Fibroblast of lung (primary cell): Measurements from ENCODE around the gene MDN1. TPM values are rescaled to one million over a fixed set of nuclear protein-coding genes. Genes with fewer than 3 reads are reported as not detected.
A peak's percentile ranks its signal among the peaks of the same experiment; 100 is the strongest.

ENCODE experiments used
- DNase-seq, 2 donors: peaks; one replicate each; pipeline versions ENCODE4 v3.0.0 to v3.0.0-alpha.2; 2010; ENCODE audit warnings: low read depth in 2 of 2
- H2AFZ ChIP-seq: 2 replicates; pipeline ENCODE4 v1.5.1; 2012; ENCODE audit warnings: low read length, control low read depth, inconsistent platforms
- H3K27ac ChIP-seq: 2 replicates; pipeline ENCODE4 v1.5.1; 2011; ENCODE audit warnings: low read length, control low read depth; ENCODE audit not compliant: insufficient read depth
- H3K27me3 ChIP-seq: 2 replicates; pipeline ENCODE4 v1.5.1; 2011; ENCODE audit warnings: mild to moderate bottlenecking, low read length; ENCODE audit not compliant: control insufficient read depth, insufficient read depth
- H3K36me3 ChIP-seq: 2 replicates; pipeline ENCODE4 v1.5.1; 2011; ENCODE audit warnings: low read length; ENCODE audit not compliant: control insufficient read depth, insufficient read depth
- H3K4me1 ChIP-seq: 2 replicates; pipeline ENCODE4 v1.5.1; 2011; ENCODE audit warnings: low read length; ENCODE audit not compliant: control insufficient read depth, insufficient read depth; ENCODE audit errors: extremely low read depth
- H3K4me2 ChIP-seq: 2 replicates; pipeline ENCODE4 v1.5.1; 2011; ENCODE audit warnings: low read length, control low read depth; ENCODE audit not compliant: insufficient read depth; ENCODE audit errors: extremely low read depth
- H3K4me3 ChIP-seq, 4 experiments: fragments of 200-600 bp in 1 of 4; sonication (generic) in 1 of 4; replicated peaks in 1 of 4; 2 replicates each; pipeline ENCODE4 v1.5.1; 2011 to 2016; ENCODE audit warnings: low read length in 4 of 4, low read depth in 3 of 4, mild to moderate bottlenecking in 3 of 4, control low read depth in 2 of 4, inconsistent platforms in 1 of 4, mixed read lengths in 1 of 4; ENCODE audit not compliant: insufficient read depth in 1 of 4; ENCODE audit errors: control extremely low read depth in 1 of 4
- H3K79me2 ChIP-seq: 2 replicates; pipeline ENCODE4 v1.5.1; 2012; ENCODE audit warnings: mild to moderate bottlenecking, low read length, inconsistent platforms; ENCODE audit not compliant: control insufficient read depth, insufficient read depth
- H3K9ac ChIP-seq: 2 replicates; pipeline ENCODE4 v1.5.1; 2011; ENCODE audit warnings: mild to moderate bottlenecking, low read length, control low read depth; ENCODE audit not compliant: insufficient read depth
- H3K9me3 ChIP-seq: 2 replicates; pipeline ENCODE4 v1.5.1; 2012; ENCODE audit warnings: low read depth, low read length; ENCODE audit not compliant: control insufficient read depth, insufficient read depth
- H4K20me1 ChIP-seq: 2 replicates; pipeline ENCODE4 v1.5.1; 2011; ENCODE audit warnings: low read length; ENCODE audit not compliant: control insufficient read depth, insufficient read depth; ENCODE audit errors: extremely low read depth
- CTCF ChIP-seq, 2 donors: IDR thresholded peaks in 1 of 2; conservative IDR thresholded peaks in 1 of 2; 1 replicate in 1 of 2; 2 replicates in 1 of 2; pipeline ENCODE4 v1.5.1; 2011 to 2012; ENCODE audit warnings: low read length in 2 of 2, control low read depth in 1 of 2, inconsistent platforms in 1 of 2, low read depth in 1 of 2, mild to moderate bottlenecking in 1 of 2
- EZH2 ChIP-seq: IDR thresholded peaks from 2 replicates; pipeline ENCODE4 v1.5.1; 2012; ENCODE audit warnings: low read length, control low read depth, mild to moderate bottlenecking; ENCODE audit errors: missing control alignments
- polyA plus RNA-seq, 2 donors: library from polyadenylated mRNA; depleted of rRNA in 1 of 2; stranded (reverse) in 1 of 2; unstranded in 1 of 2; fragments of >200 nt; gene quantifications; 2 replicates each; pipeline ENCODE4 v1.2.1, GENCODE V29; 2011 to 2012; ENCODE audit warnings: missing spikeins in 1 of 2
- total RNA-seq: library from RNA; depleted of rRNA; stranded (reverse); fragments of >200 nt; gene quantifications from 2 replicates; pipeline ENCODE4 v1.2.1, GENCODE V29; 2014

The MDN1 gene
- total and polyA plus RNA-seq, 2 donors (not counting 1 experiment from before 2014, with no cell fraction given): 5.9 to 23.5 TPM

GRCh38 chr6:89660981-89661380, 158.6 kb downstream of the MDN1 start:
- no peak for DNase-seq
- no peaks in the 10 kb centered on the region for H4K20me1 ChIP-seq
- H3K4me2 ChIP-seq: no peak overlapping the region
- no peak overlapping the region for H3K9ac ChIP-seq
- no peak overlapping the region for H2AFZ ChIP-seq
- no peak overlapping the region for H3K27ac ChIP-seq
- TF ChIP-seq EZH2: no peak
- no peak for TF ChIP-seq CTCF (conservative IDR thresholded peaks at IDR 0.05 in 1 of 2, IDR thresholded peaks at IDR 0.05 in 1 of 2; ENCODE audit: low read depth in 1 of 2, low read length in 2 of 2)
- H3K36me3 ChIP-seq: peaks cover 6% of the 10 kb centered on the region
- H3K4me3 ChIP-seq: no peak overlapping the region
- H3K79me2 ChIP-seq: no peaks in the 10 kb centered on the region
- no peaks in the 10 kb centered on the region for H3K9me3 ChIP-seq
- no peaks in the 10 kb centered on the region for H3K27me3 ChIP-seq
- H3K4me1 ChIP-seq: no peaks in the 10 kb centered on the region

GRCh38 chr6:89657445-89658158, 162.0 kb downstream of the MDN1 start:
- Histone ChIP-seq H4K20me1 (no peaks in the 10 kb centered on the region), H3K4me3 (no peak overlapping the region), H3K9ac (no peak overlapping the region), H3K4me2 (no peak overlapping the region), H3K36me3 (peaks cover 4% of the 10 kb centered on the region), H3K27me3 (no peaks in the 10 kb centered on the region), H3K27ac (no peak overlapping the region), H2AFZ (no peak overlapping the region), H3K9me3 (no peaks in the 10 kb centered on the region), H3K79me2 (no peaks in the 10 kb centered on the region), H3K4me1 (no peaks in the 10 kb centered on the region)
- no peak for DNase-seq
- TF ChIP-seq EZH2 (no peak), CTCF (conservative IDR thresholded peaks at IDR 0.05 in 1 of 2, IDR thresholded peaks at IDR 0.05 in 1 of 2; ENCODE audit: low read depth in 1 of 2, low read length in 2 of 2) (no peak)

GRCh38 chr6:89655122-89655521, 164.5 kb downstream of the MDN1 start:
- no peak overlapping the region for H3K9ac ChIP-seq
- H3K4me2 ChIP-seq: no peak overlapping the region
- peak in 1 of 2 donors; percentile 51 for DNase-seq
- H3K79me2 ChIP-seq: no peaks in the 10 kb centered on the region
- no peaks in the 10 kb centered on the region for H3K27me3 ChIP-seq
- no peak overlapping the region for H3K27ac ChIP-seq
- H2AFZ ChIP-seq: no peak overlapping the region
- no peaks in the 10 kb centered on the region for H4K20me1 ChIP-seq
- H3K36me3 ChIP-seq: peaks cover 9% of the 10 kb centered on the region
- no peaks in the 10 kb centered on the region for H3K4me1 ChIP-seq
- H3K9me3 ChIP-seq: no peaks in the 10 kb centered on the region
- H3K4me3 ChIP-seq: no peak overlapping the region
- TF ChIP-seq EZH2 (no peak), CTCF (conservative IDR thresholded peaks at IDR 0.05 in 1 of 2, IDR thresholded peaks at IDR 0.05 in 1 of 2; ENCODE audit: low read depth in 1 of 2, low read length in 2 of 2) (no peak)
